SIG-M5 (cell line): Measurements from ENCODE around the gene KIAA0825.

Experiments used
- DNase-seq: peaks from one replicate; lab custom pipeline; 2025; lab: John Stamatoyannopoulos, UW

KIAA0825 gene

GRCh38 chr5:94240134-94240533, 378.3 kb downstream of the KIAA0825 start:
- DNase-seq: no peak

- DNase-seq: no peak
These were observed 379.1 kb downstream of the KIAA0825 start for GRCh38 chr5:94239266-94239665.

GRCh38 chr5:94234987-94235386, 383.4 kb downstream of the KIAA0825 start:
- no peak for DNase-seq

GRCh38 chr5:94228791-94229190, 389.6 kb downstream of the KIAA0825 start:
- no peak for DNase-seq

- no peak for DNase-seq
These were observed 395.2 kb downstream of the KIAA0825 start for GRCh38 chr5:94223235-94223634.

GRCh38 chr5:94218374-94218773, 400.0 kb downstream of the KIAA0825 start:
- no peak for DNase-seq

- no peak for DNase-seq
These were observed 400.7 kb downstream of the KIAA0825 start for GRCh38 chr5:94217745-94218144.

GRCh38 chr5:94217216-94217615, 401.2 kb downstream of the KIAA0825 start:
- no peak for DNase-seq

- no peak for DNase-seq
These were observed 405.9 kb downstream of the KIAA0825 start for GRCh38 chr5:94212476-94212875.

GRCh38 chr5:94209774-94210355, 408.5 kb downstream of the KIAA0825 start:
- DNase-seq: no peak

GRCh38 chr5:94209272-94209671, 409.1 kb downstream of the KIAA0825 start:
- DNase-seq: no peak

GRCh38 chr5:94199566-94199965, 418.8 kb downstream of the KIAA0825 start:
- no peak for DNase-seq

- no peak for DNase-seq
These were observed 420.4 kb downstream of the KIAA0825 start for GRCh38 chr5:94197970-94198369.

GRCh38 chr5:94196953-94197352, 421.5 kb downstream of the KIAA0825 start:
- no peak for DNase-seq

GRCh38 chr5:94192658-94193391, 425.6 kb downstream of the KIAA0825 start:
- DNase-seq: no peak

GRCh38 chr5:94191604-94192003, 426.8 kb downstream of the KIAA0825 start:
- no peak for DNase-seq

GRCh38 chr5:94188725-94189124, 429.7 kb downstream of the KIAA0825 start:
- DNase-seq: no peak

- DNase-seq: no peak
These were observed 433.5 kb downstream of the KIAA0825 start for GRCh38 chr5:94184870-94185269.

GRCh38 chr5:94181895-94182294, 436.5 kb downstream of the KIAA0825 start:
- no peak for DNase-seq

- DNase-seq: no peak
These were observed 437.6 kb downstream of the KIAA0825 start for GRCh38 chr5:94180761-94181160.

- no peak for DNase-seq
These were observed 442.5 kb downstream of the KIAA0825 start for GRCh38 chr5:94175912-94176311.

- DNase-seq: no peak
These were observed 443.5 kb downstream of the KIAA0825 start for GRCh38 chr5:94174748-94175411.

- no peak for DNase-seq
These were observed 445.3 kb downstream of the KIAA0825 start for GRCh38 chr5:94173100-94173499.
